DND-41 (cell line): ENCODE results near the gene SSTR3.

ENCODE experiments used
- ATAC-seq: fragments of 200-7000 bp; cut with Tn5 transposase; 3 replicates; pipeline ENCODE4 v1.9.1; 2021; ENCODE audit warnings: low read depth; ENCODE audit not compliant: insufficient read depth
- DNase-seq: peaks from one replicate; pipeline ENCODE4 v3.0.0-alpha.2; 2020
- H2AFZ ChIP-seq: 2 replicates; pipeline ENCODE4 v1.6.0; 2012; ENCODE audit warnings: low read depth, low read length
- H3K27ac ChIP-seq: 2 replicates; pipeline ENCODE4 v1.5.1; 2012; ENCODE audit warnings: low read length, inconsistent platforms
- H3K27me3 ChIP-seq: fragments of 200-600 bp; sonication (generic); 2 replicates; pipeline ENCODE4 v1.6.0; 2012; ENCODE audit warnings: low read length, mild to moderate bottlenecking, inconsistent platforms; ENCODE audit not compliant: insufficient read depth, poor library complexity
- H3K36me3 ChIP-seq: 2 replicates; pipeline ENCODE4 v1.5.1; 2012; ENCODE audit warnings: low read length, inconsistent platforms; ENCODE audit not compliant: insufficient read depth
- H3K4me1 ChIP-seq: 2 replicates; pipeline ENCODE4 v1.5.1; 2012; ENCODE audit warnings: mild to moderate bottlenecking, low read length; ENCODE audit not compliant: insufficient read depth
- H3K4me2 ChIP-seq: 2 replicates; pipeline ENCODE4 v1.6.0; 2012; ENCODE audit warnings: mild to moderate bottlenecking, moderate library complexity, low read length, inconsistent platforms; ENCODE audit not compliant: insufficient read depth
- H3K4me3 ChIP-seq, 2 experiments: fragments of 200-600 bp in 1 of 2; shearing (Covaris generic) in 1 of 2; 2 replicates each; pipeline ENCODE4 v1.5.1; 2012 to 2016; ENCODE audit warnings: inconsistent platforms in 2 of 2, low read length in 2 of 2, mild to moderate bottlenecking in 2 of 2, low read depth in 1 of 2, moderate library complexity in 1 of 2
- H3K79me2 ChIP-seq: 2 replicates; pipeline ENCODE4 v1.6.0; 2012; ENCODE audit warnings: low read length, inconsistent platforms; ENCODE audit not compliant: insufficient read depth
- H3K9ac ChIP-seq: 2 replicates; pipeline ENCODE4 v1.6.0; 2012; ENCODE audit warnings: low read depth, mild to moderate bottlenecking, inconsistent platforms, low read length, moderate library complexity
- H3K9me3 ChIP-seq: 2 replicates; pipeline ENCODE4 v1.5.1; 2012; ENCODE audit warnings: low read length, moderate library complexity, mild to moderate bottlenecking, inconsistent platforms; ENCODE audit not compliant: insufficient read depth, severe bottlenecking
- H4K20me1 ChIP-seq: 2 replicates; pipeline ENCODE4 v1.6.0; 2012; ENCODE audit warnings: low read length; ENCODE audit not compliant: insufficient read depth
- EZH2 ChIP-seq: IDR thresholded peaks from 3 replicates; pipeline ENCODE4 v1.6.1; 2012; ENCODE audit warnings: borderline replicate concordance, low read depth, mild to moderate bottlenecking, moderate library complexity, low read length, inconsistent platforms; ENCODE audit not compliant: severe bottlenecking
- TF ChIP-seq, protein P1 (sequence below): IDR thresholded peaks from 2 replicates; pipeline ENCODE4 v1.5.1; 2012; ENCODE audit warnings: borderline replicate concordance, low read length, moderate library complexity, mild to moderate bottlenecking; ENCODE audit not compliant: poor library complexity, severe bottlenecking; ENCODE audit errors: extremely low read depth

Gene SSTR3

DNA sequence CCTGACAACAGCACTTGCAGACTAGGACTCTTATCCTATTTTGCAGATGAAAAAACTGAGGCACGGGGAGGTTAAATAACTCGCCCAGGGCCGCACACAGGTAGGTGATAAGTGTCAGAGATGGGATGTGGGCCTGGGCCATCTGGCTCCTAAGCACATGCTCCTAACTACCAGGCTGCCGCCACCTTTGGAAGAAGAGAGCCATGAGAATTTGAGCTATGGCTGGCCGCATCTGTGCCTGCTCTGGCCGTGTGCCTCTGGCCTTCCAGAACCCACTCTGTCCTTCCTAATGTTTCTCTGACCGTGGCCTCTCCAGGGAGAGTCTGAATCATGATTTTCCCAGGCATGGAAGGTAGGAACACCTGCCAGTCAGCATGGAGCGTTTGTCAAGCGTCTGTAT is 47.2 kb downstream of the SSTR3 start:
- ATAC-seq = no peak
- TF ChIP-seq, protein P1, sequence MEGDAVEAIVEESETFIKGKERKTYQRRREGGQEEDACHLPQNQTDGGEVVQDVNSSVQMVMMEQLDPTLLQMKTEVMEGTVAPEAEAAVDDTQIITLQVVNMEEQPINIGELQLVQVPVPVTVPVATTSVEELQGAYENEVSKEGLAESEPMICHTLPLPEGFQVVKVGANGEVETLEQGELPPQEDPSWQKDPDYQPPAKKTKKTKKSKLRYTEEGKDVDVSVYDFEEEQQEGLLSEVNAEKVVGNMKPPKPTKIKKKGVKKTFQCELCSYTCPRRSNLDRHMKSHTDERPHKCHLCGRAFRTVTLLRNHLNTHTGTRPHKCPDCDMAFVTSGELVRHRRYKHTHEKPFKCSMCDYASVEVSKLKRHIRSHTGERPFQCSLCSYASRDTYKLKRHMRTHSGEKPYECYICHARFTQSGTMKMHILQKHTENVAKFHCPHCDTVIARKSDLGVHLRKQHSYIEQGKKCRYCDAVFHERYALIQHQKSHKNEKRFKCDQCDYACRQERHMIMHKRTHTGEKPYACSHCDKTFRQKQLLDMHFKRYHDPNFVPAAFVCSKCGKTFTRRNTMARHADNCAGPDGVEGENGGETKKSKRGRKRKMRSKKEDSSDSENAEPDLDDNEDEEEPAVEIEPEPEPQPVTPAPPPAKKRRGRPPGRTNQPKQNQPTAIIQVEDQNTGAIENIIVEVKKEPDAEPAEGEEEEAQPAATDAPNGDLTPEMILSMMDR = no peak
- TF ChIP-seq EZH2 = no peak
- H3K27ac ChIP-seq = no peak overlapping the region

DNA sequence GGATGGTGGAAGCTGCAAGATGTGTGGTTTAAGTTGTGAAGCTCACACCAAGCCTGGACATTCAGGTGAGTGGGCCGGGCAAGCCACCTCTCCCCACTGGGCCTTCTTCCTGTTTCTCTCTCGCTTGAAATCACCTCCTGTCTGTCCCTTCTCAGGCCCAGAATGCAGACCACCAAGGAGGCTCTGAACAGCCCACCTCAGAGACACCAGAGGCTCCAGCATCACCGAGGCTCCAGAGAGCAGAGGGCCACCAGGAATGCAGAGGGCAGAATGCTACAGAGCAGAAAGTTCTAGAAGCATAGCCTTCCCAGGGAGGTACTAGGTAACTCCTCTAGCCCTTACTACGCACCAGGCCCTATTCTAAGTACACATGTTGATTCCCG is 47.8 kb downstream of the SSTR3 start:
- Histone ChIP-seq H3K36me3 (no peaks in the 10 kb centered on the region), H3K27me3 (peaks cover 3% of the 10 kb centered on the region), H4K20me1 (no peaks in the 10 kb centered on the region), H2AFZ (no peak overlapping the region), H3K4me1 (peaks cover 7% of the 10 kb centered on the region), H3K79me2 (no peaks in the 10 kb centered on the region), H3K9me3 (peaks cover 4% of the 10 kb centered on the region), H3K9ac (no peak overlapping the region), H3K4me2 (no peak overlapping the region), H3K27ac (no peak overlapping the region), H3K4me3 (no peak overlapping the region)
- TF ChIP-seq, protein P1 = no peak
- no peak for TF ChIP-seq EZH2
- DNase-seq (no peak), ATAC-seq (no peak)

More for the DNA sequence above, 47.2 kb downstream of the SSTR3 start:
- peaks cover 7% of the 10 kb centered on the region for H3K4me1 ChIP-seq
- peaks cover 4% of the 10 kb centered on the region for H3K9me3 ChIP-seq
- H3K79me2 ChIP-seq = no peaks in the 10 kb centered on the region
- no peak overlapping the region for H3K4me3 ChIP-seq
- no peak for DNase-seq
- no peak overlapping the region for H2AFZ ChIP-seq
- H3K27me3 ChIP-seq = peaks cover 3% of the 10 kb centered on the region
- H4K20me1 ChIP-seq = no peaks in the 10 kb centered on the region
- H3K9ac ChIP-seq = no peak overlapping the region
- H3K36me3 ChIP-seq = no peaks in the 10 kb centered on the region
- no peak overlapping the region for H3K4me2 ChIP-seq

DNA sequence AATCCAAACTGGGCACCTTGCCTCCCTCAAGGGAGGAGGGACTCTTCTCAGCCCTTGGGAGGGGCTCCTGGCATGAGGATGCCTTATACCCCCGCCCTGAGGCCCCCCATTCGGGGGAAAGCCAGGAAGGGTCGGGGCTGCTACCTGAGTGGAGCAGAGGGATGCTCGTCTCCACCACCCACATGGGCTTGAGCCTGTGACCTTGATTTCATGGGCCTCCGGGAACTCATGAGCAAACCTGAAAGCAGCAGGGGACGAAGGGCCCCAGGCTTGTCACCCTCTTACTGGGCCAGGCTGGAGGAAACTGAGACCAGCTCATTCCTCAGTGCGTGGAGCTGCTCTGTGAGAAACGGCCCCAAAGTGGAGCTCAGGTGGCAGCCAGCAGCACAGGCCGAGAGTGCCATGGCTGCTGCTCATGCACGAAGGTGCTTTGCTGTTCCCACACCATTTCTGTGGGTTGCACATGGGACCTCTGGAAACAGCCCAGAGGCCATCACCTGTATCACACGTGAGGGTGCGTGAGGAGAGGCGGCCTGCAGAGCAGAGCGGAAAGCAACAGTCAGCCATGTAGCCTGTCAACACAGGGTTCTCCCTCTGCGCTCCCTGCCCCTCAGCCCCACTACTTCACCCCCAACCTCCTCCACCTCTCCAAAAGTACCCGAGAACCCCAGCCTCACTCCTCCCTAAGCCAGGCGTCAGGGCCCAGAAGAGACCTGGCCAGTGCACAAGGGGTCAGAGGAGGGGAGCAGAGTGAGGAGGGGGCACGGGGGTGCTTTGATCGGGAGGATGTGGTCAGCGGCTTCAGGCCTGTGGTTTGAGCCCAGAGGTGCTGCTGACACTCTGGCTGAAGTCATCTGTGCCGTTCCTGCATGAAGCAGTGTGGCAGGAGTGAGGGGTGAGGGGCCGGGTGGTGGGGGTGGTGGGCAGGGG is 48.4 kb downstream of the SSTR3 start:
- peaks cover 7% of the 10 kb centered on the region for H3K4me1 ChIP-seq

More for the DNA sequence above, 48.4 kb downstream of the SSTR3 start:
- ATAC-seq (no peak), DNase-seq (no peak)
- H3K4me3 ChIP-seq = no peak overlapping the region
- no peaks in the 10 kb centered on the region for H3K36me3 ChIP-seq
- H3K79me2 ChIP-seq = no peaks in the 10 kb centered on the region
- no peak overlapping the region for H3K27ac ChIP-seq
- no peak overlapping the region for H3K4me2 ChIP-seq
- H3K9me3 ChIP-seq = peaks cover 4% of the 10 kb centered on the region
- H4K20me1 ChIP-seq = no peaks in the 10 kb centered on the region
- H2AFZ ChIP-seq = no peak overlapping the region
- H3K27me3 ChIP-seq = peaks cover 3% of the 10 kb centered on the region
- H3K9ac ChIP-seq = no peak overlapping the region
- TF ChIP-seq, protein P1 = no peak
- no peak for TF ChIP-seq EZH2
